ENCODE results near the gene SCLY.

Gene SCLY

GRCh38 chr2:238129166-238130010, 68.6 kb downstream of the SCLY start:
- H3K9ac ChIP-seq (ENCODE audit: low read depth, low read length, poor library complexity, severe bottlenecking) = no peak overlapping the region
- H3K36me3 ChIP-seq (ENCODE audit: insufficient read depth, low read length) = no peaks in the 10 kb centered on the region
- H3K4me1 ChIP-seq (ENCODE audit: insufficient read depth, low read length, poor library complexity, severe bottlenecking) = no peaks in the 10 kb centered on the region
- no peaks in the 10 kb centered on the region for H3F3A ChIP-seq (ENCODE audit: low read depth)
- no peaks in the 10 kb centered on the region for H3K79me2 ChIP-seq (ENCODE audit: insufficient read depth, low read length)
- H4K20me1 ChIP-seq (ENCODE audit: insufficient read depth, low read length, poor library complexity, severe bottlenecking) = no peaks in the 10 kb centered on the region
- H3K9me3 ChIP-seq (ENCODE audit: insufficient read depth, low read depth, low read length) = no peaks in the 10 kb centered on the region
- no peak overlapping the region for H3K4me3 ChIP-seq (ENCODE audit: low read length, poor library complexity, severe bottlenecking)
- H3K27me3 ChIP-seq (ENCODE audit: insufficient read depth, low read length, poor library complexity, severe bottlenecking) = no peaks in the 10 kb centered on the region
- TF ChIP-seq EZH2phosphoT487 (IDR thresholded peaks at IDR 0.05; ENCODE audit: borderline replicate concordance) = no peak
- TF ChIP-seq, protein P1, sequence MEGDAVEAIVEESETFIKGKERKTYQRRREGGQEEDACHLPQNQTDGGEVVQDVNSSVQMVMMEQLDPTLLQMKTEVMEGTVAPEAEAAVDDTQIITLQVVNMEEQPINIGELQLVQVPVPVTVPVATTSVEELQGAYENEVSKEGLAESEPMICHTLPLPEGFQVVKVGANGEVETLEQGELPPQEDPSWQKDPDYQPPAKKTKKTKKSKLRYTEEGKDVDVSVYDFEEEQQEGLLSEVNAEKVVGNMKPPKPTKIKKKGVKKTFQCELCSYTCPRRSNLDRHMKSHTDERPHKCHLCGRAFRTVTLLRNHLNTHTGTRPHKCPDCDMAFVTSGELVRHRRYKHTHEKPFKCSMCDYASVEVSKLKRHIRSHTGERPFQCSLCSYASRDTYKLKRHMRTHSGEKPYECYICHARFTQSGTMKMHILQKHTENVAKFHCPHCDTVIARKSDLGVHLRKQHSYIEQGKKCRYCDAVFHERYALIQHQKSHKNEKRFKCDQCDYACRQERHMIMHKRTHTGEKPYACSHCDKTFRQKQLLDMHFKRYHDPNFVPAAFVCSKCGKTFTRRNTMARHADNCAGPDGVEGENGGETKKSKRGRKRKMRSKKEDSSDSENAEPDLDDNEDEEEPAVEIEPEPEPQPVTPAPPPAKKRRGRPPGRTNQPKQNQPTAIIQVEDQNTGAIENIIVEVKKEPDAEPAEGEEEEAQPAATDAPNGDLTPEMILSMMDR (conservative IDR thresholded peaks at IDR 0.05; ENCODE audit: low read length) = no peak
- no peak overlapping the region for H2AFZ ChIP-seq (ENCODE audit: low read length)
- no peaks in the 10 kb centered on the region for H3K9me2 ChIP-seq (replicated peaks; ENCODE audit: low read depth, low read length)
- H3K4me2 ChIP-seq (ENCODE audit: low read depth, low read length, poor library complexity, severe bottlenecking) = no peak overlapping the region

- no peaks in the 10 kb centered on the region for H3K27me3 ChIP-seq (ENCODE audit: insufficient read depth, low read length, poor library complexity, severe bottlenecking)
- no peak overlapping the region for H3K9ac ChIP-seq (ENCODE audit: low read depth, low read length, poor library complexity, severe bottlenecking)
- no peak for TF ChIP-seq EZH2phosphoT487 (IDR thresholded peaks at IDR 0.05; ENCODE audit: borderline replicate concordance)
- TF ChIP-seq, protein P1 (conservative IDR thresholded peaks at IDR 0.05; ENCODE audit: low read length) = no peak
- no peaks in the 10 kb centered on the region for H3K36me3 ChIP-seq (ENCODE audit: insufficient read depth, low read length)
- H3K79me2 ChIP-seq (ENCODE audit: insufficient read depth, low read length) = no peaks in the 10 kb centered on the region
- H3K4me2 ChIP-seq (ENCODE audit: low read depth, low read length, poor library complexity, severe bottlenecking) = no peak overlapping the region
- H3K9me3 ChIP-seq (ENCODE audit: insufficient read depth, low read depth, low read length) = no peaks in the 10 kb centered on the region
- no peaks in the 10 kb centered on the region for H3K9me2 ChIP-seq (replicated peaks; ENCODE audit: low read depth, low read length)
- H3K4me3 ChIP-seq (ENCODE audit: low read length, poor library complexity, severe bottlenecking) = no peak overlapping the region
- H3F3A ChIP-seq (ENCODE audit: low read depth) = no peaks in the 10 kb centered on the region
- no peaks in the 10 kb centered on the region for H3K4me1 ChIP-seq (ENCODE audit: insufficient read depth, low read length, poor library complexity, severe bottlenecking)
- H4K20me1 ChIP-seq (ENCODE audit: insufficient read depth, low read length, poor library complexity, severe bottlenecking) = no peaks in the 10 kb centered on the region
- no peak overlapping the region for H2AFZ ChIP-seq (ENCODE audit: low read length)
Observed at GRCh38 chr2:238130111-238130695, 69.4 kb downstream of the SCLY start.

- Histone ChIP-seq H3K4me1 (ENCODE audit: insufficient read depth, low read length, poor library complexity, severe bottlenecking) (no peaks in the 10 kb centered on the region), H3K36me3 (ENCODE audit: insufficient read depth, low read length) (no peaks in the 10 kb centered on the region), H3K9me2 (replicated peaks; ENCODE audit: low read depth, low read length) (no peaks in the 10 kb centered on the region), H4K20me1 (ENCODE audit: insufficient read depth, low read length, poor library complexity, severe bottlenecking) (no peaks in the 10 kb centered on the region), H3K9ac (ENCODE audit: low read depth, low read length, poor library complexity, severe bottlenecking) (no peak overlapping the region), H3K4me3 (ENCODE audit: low read length, poor library complexity, severe bottlenecking) (no peak overlapping the region), H3K9me3 (ENCODE audit: insufficient read depth, low read depth, low read length) (no peaks in the 10 kb centered on the region), H2AFZ (ENCODE audit: low read length) (no peak overlapping the region), H3K4me2 (ENCODE audit: low read depth, low read length, poor library complexity, severe bottlenecking) (no peak overlapping the region), H3F3A (ENCODE audit: low read depth) (no peaks in the 10 kb centered on the region), H3K79me2 (ENCODE audit: insufficient read depth, low read length) (no peaks in the 10 kb centered on the region), H3K27me3 (ENCODE audit: insufficient read depth, low read length, poor library complexity, severe bottlenecking) (no peaks in the 10 kb centered on the region)
- TF ChIP-seq, protein P1 (conservative IDR thresholded peaks at IDR 0.05; ENCODE audit: low read length) = no peak
- TF ChIP-seq EZH2phosphoT487 (IDR thresholded peaks at IDR 0.05; ENCODE audit: borderline replicate concordance) = no peak
Observed at GRCh38 chr2:238130696-238131628, 70.2 kb downstream of the SCLY start.
